IPS-18c (cell line): ENCODE data around the gene LENG9.

Experiments
- H3K4me3 ChIP-seq: 2 replicates; pipeline ENCODE4 v1.7.0; 2013; ENCODE audit warnings: low read depth, mild to moderate bottlenecking, low read length, moderate library complexity; ENCODE audit not compliant: insufficient read depth
- H3K9me3 ChIP-seq: one replicate; pipeline ENCODE4 v1.6.1; 2013; ENCODE audit warnings: mild to moderate bottlenecking, low read length, moderate library complexity; ENCODE audit not compliant: control insufficient read depth, insufficient read depth

LENG9 gene

DNA sequence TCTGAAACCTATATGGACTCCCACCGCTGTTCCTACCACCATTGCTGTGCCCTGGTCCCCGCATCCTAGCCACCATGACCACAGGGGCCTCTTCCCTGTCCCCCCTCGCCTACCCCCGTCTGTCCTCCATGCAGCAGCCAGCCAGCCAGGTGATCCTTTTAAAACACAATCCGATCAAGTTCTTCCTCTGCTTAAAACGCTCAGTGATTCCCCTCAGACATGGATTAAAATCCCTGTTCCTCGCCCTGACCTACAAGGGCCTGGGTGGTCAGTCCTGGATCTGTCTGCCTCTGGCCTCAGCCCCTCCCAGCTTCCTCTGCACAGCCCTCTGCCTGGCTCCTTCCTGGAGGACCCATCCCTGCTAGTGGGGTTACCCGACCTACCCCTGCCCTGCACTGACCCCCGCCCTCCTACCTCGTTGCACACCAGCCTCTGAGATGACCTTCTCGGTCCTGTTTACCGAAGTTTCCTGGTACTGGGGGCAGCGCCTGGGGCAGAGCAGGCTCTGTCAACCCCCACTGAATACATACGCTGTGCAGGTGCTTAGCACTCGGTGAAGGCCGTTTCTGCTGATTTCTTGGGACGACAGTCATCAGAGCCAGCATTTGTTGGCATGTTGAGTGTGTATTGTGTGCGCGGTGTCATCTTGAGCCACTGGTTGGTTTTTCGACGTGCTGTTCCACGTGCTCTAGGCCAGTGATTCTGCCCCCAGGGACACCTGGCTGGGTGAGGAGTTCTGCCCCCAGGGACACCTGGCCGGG lies 29.3 kb downstream of the LENG9 start:
- H3K4me3 ChIP-seq, result no peak overlapping the region
- H3K9me3 ChIP-seq, result peaks cover 2% of the 10 kb centered on the region

DNA sequence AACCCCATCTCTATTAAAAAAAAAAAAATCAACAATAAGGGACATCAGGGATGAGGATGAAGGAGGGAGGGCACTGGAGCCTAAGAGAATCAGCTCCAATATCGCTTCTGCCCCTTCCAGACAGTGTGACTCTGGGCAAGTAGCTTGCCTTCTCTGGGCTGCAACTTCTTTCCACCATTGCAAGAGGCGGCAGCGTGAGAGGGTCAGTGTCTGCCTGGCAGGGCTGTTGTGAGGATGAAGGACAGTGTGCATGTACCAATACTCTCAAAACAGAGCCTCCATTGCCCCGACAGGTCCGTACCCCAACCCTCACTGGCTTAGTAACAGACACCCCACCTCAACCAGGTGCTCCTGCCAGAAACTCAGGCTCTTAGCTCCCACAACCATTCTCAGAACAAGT lies 29.9 kb downstream of the LENG9 start:
- Histone ChIP-seq H3K9me3 (no peaks in the 10 kb centered on the region), H3K4me3 (no peak overlapping the region)

DNA sequence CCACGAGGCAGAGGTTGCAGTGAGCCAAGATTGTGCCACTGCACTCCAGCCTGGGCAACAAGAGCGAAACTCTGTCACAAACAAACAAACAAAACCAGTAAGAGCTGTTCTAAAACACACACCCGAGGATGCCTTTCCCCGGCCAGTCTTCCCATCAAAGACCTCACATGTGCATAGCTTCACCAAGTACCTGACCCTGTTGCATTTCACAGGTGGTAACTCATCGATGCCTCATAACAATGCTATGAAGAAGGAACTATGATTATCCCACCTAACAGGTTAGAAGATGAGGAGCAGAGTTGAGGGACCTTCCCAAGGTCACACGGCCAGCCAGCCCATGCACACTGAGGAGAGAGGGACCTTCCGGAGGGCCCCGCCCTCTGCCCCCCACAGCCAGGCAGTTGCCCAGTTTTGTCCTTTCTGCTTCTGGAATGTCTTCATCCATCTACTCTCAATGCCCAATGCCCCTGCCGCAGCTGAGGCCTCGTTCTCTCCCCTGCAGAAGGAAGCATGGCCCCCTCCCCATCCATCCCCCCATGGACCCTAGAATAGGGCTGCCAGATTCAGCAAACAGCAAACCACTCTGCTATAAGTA lies 31.3 kb downstream of the LENG9 start:
- Histone ChIP-seq H3K9me3 (no peaks in the 10 kb centered on the region), H3K4me3 (no peak overlapping the region)

DNA sequence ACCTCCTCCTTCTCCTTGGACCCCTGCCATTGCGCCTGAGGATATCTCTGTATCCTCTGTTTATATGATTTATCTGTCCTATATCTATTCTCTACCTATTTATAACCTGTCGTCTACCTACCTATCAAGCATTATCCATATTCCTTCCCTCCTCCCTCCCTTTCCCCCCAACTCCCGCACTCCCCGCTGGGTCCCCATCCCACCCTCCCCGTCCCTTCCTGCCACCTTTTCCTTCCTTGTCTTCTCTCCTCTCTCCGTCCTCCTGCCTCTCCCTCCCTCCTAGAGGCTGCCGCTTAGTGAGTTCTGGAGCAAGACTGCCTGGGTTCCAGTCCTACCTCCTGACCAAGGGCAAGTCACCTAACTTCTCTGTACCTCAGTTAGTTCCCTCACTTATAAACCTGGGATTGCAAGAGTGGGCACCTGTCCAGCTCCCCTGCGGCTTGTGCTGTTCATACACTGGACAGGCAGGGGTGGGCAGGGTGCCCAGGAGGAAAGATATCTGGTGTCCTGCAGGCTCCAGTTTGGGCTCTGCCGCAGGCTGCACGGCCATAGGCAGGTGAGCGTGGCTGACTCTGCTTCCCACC lies 32.2 kb downstream of the LENG9 start:
- no peak overlapping the region; the same call in 1 of the 2 replicates for H3K4me3 ChIP-seq
- H3K9me3 ChIP-seq, result no peaks in the 10 kb centered on the region

DNA sequence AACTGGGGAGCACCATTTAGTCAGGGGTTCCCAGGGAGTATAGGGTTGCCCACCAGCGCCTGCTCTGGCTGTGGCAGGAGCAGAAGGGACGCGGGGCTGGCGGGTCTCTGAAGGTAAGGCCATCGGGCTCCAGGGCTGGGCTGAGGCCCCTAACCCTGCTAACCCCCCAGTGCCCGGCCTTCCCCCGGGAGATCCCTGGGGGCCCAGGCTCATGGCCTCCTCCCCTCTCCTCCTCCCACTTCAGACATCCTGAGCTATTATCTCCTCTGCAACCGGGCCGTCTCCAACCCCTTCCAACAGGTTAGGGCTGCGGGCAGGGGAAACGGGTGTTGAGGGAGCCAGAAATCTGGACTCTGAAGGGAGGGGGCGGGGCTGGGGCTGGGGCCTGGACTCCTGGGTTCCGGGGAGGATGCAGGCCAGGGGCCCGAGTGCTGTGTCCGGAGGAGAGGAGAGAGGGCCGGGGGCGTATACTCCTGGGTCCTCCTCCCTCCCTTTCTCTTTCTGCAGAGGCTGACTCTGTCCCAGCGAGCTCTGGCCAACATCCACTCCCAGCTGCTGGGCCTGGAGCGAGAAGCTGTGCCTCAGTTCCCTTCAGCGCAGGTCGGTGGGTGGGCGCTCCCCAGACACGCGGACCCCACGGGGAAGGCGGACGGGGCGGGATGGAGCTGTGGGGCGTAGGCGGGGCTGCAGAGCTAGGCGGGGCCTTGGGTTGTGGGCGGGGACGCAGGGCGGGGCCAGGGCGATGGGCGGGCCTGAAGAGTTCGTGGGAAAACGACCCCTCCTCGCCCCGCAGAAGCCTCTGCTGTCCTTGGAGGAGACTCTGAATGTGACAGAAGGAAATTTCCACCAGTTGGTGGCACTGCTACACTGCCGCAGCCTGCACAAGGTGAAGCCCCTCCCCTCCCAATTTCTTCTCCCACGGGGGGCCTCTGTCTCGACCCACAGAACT lies 33.0 kb downstream of the LENG9 start:
- no peaks in the 10 kb centered on the region for H3K9me3 ChIP-seq
- peak overlapping the region; percentile 50; the same call in 1 of the 2 replicates for H3K4me3 ChIP-seq

DNA sequence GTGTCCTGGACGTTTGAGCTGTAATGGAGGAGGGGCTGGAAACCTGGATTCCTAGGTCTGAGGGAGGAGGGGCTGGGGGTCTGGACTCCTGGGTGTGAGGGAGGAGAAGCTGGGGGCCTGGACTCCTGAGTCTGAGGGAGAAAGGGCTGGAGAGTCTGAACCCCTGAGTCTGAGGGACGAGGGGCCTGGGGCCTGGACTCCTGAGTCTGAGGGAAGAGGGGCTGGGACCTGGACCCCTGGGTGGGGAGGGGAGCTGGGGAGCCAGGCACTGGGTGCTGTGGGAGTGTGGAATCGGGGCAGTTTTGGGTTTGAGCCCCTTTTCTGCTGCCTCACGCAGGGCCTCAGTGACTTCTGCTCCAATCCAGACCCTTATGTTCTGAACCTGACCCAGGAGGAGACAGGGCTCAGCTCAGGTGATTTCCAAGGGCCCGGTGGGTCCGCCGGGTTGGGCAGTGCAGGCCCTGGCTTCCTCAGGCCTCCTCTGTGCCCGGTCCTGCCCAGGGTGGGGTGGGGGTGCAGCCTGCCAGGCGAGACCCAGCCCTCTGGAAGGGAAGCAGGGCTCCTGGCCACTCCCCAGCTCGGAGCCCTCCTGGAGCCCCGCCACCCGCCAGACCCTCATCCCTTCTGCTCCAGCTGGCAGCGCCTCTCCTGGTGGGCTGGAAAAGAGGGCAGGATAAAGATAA lies 33.9 kb downstream of the LENG9 start:
- Histone ChIP-seq H3K4me3 (peak overlapping the region; percentile 50; the same call in 1 of the 2 replicates), H3K9me3 (no peaks in the 10 kb centered on the region)

DNA sequence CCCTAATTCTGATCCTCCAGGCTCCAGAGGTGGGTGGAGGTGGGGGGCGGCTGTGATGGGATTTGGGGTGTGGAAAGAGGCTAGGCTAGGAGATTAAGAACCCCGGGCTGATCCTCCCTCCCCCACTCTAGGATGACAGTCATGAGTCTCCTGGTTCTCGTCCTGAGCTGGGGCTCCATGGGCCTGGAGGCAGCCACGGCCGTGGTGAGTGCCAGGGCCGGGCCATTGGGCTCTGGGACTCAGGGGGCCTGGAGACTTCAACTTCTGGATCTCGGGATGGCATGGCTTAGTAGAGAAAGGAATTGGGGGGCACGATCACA lies 34.4 kb downstream of the LENG9 start:
- Histone ChIP-seq H3K9me3 (no peaks in the 10 kb centered on the region), H3K4me3 (no peak overlapping the region)

DNA sequence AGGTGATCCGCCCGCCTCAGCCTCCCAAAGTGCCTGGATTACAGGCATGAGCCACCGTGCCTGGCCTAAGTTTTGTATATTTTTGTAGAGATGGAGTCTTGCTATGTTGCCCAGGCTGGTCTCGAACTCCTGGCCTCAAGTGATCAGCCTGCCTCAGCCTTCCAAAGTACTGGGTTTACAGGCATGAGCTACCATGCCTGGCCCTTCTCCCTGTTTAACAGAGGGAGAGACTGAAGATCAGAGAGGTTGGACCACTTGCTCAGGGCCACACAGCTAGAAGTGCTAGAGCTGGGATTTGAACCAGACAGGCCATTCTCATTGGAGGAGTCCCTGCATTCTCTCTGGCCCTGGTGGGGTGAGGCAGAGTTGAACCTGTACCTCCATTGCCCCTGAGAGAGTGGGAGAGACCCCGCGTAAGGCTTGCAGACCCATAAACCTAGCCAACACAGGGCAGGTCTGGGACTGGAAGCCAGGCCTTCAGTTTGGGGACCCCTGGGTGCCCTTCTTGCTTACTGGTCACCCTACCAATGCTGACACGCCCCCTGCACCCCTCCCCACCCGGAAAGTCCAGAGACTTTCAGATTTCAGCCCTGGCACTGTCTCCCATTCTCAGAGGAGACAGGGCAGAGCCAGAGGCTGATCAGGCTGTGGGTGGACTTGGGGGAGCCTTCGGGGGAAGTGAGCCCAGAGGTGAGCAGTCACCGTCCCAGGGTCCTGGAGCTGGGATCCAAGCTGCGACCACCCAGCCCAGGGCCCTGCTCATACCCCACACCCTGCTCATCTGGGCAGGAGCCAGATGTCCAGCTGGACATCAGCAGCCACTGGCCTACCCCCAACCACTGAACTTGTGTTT lies 35.0 kb downstream of the LENG9 start:
- Histone ChIP-seq H3K9me3 (no peaks in the 10 kb centered on the region), H3K4me3 (no peak overlapping the region)

DNA sequence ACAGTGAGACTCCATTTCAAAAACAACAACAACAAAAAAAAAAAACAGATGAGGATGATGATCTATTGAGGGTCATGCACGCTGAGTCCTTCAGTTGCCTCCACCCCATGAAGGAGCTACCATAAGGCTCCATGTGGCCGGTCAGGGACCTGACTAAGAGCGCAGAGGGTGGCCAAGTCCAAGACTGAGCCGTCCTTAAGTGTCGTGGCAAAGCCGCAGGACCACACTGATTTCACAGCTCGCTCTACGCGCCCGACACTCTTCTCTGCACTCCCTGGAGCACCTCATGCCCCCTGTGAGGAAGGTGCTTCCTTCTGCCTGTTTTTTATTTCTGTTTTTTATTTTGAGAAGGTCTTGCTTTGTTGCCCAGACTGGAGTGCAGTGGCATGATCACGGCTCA lies 36.0 kb downstream of the LENG9 start:
- Histone ChIP-seq H3K4me3 (no peak overlapping the region), H3K9me3 (no peaks in the 10 kb centered on the region)

DNA sequence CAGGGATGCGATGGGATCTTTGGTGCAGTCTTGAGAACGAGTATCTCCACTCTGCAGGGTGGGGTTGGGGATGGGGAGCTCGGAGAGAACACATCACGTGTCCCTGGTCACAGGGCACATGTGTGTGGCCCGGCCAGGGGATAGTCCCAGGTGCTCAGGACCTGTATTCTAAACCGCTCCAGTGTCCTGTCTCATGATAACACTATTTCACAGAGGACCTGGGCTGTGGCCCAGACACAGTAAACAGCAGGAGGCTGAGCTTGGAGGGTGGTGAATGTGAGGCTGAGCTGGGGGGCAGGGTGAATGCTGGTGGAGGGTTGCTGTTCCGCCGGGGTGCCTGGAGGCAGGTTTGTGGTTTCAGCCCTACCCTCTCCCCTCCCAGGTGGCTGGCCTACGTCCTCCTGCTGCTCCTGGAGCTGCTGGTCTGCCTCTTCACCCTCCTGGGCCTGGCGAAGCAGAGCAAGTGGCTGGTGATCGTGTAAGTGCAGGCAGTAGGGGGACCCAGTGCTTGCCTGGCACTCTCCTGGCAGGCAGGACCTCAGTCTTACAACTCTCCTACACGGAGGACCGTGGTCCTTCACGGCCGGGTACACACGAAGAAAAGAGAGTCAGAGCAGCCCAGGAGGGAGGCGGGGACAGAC lies 37.2 kb downstream of the LENG9 start:
- Histone ChIP-seq H3K4me3 (no peak overlapping the region), H3K9me3 (no peaks in the 10 kb centered on the region)

DNA sequence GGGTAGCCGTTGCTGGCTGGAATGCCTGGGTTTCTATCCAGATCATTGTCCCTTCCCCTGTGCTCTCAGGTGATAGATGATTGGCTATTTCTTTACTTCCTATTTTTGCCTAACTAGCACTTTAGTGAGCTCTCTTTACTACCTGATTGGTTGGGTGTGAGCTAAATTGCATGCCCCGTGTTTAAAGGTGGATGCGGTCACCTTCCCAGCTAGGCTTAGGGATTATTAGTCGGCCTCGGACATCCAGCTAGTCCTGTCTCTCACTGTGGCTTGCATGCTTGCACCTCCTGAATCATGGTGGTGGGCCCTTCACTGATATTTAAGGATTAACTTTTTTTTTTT lies 38.2 kb downstream of the LENG9 start:
- H3K4me3 ChIP-seq, result no peak overlapping the region
- no peaks in the 10 kb centered on the region for H3K9me3 ChIP-seq

DNA sequence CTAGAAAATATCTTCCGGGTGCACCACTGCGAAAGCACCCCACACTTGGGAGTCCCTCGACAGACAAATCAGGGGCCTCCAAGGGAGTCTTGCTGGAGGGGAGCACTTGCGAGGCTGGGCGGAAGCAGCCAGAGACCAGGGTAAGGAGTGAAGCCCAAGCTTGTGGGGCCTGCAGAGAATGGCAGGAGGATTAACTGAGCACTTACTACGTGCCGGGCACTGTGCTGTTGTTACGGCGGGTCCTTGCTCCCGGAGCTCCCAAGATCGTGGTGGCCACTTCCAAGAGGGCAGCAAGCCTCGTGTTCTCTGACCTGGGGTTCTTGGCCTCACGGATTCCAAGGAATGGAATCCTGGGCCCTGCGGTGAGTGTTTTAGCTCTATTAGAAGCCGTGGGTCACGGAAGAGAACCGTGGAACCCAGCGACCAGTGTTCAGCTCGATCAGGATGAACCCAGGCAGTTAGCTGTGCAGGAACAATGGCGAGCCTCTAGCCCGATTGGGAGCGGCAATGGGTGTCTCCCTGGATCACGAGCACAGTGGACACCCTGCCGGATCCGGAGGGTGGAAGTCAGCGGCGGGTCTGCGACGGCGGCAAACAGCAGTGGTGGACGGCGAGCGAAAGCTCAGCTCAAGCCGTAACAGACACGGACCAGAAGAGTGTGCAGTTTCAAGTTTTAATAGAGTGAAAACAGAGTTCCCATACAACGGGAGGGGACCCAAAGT lies 38.8 kb downstream of the LENG9 start:
- Histone ChIP-seq H3K4me3 (no peak overlapping the region), H3K9me3 (no peaks in the 10 kb centered on the region)

DNA sequence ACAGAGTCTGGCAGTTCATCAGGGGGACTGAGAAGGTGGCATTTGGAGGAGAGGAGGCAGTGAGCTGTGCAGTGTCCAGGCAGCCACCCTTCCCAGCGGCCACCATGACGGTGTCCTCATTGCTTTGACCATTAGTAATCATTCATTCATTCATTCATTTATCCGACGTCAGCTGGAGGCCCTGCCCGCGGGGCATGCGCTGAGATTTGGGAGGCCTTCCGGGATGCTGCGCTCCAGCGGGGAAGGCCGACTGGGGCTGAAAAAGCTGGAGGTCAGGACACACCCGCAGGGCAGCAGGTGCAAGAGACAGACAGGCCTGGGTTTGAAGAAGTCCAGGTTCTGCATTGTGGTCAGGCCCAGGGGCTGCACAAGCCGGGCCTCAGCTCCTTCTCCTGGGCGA lies 39.4 kb downstream of the LENG9 start:
- H3K9me3 ChIP-seq, result no peaks in the 10 kb centered on the region

DNA sequence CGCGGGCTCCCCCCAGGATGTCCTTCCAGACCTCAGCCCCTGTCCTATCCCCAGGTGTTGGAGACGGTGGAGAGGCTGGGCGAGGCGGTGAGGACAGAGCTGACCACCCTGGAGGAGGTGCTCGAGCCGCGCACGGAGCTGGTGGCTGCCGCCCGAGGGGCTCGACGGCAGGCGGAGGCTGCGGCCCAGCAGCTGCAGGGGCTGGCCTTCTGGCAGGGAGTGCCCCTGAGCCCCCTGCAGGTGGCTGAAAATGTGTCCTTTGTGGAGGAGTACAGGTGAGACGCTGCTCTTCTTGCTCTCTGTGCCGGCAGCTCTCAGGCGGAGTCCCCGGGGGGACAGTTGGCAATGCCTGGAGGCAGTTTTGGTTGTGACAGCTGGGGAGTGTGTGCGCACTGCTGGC lies 41.4 kb downstream of the LENG9 start:
- H3K4me3 ChIP-seq, result peak overlapping the region; percentile 15; the same call in 1 of the 2 replicates
- no peaks in the 10 kb centered on the region for H3K9me3 ChIP-seq

More for the DNA sequence above, 39.4 kb downstream of the LENG9 start:
- H3K4me3 ChIP-seq, result no peak overlapping the region

DNA sequence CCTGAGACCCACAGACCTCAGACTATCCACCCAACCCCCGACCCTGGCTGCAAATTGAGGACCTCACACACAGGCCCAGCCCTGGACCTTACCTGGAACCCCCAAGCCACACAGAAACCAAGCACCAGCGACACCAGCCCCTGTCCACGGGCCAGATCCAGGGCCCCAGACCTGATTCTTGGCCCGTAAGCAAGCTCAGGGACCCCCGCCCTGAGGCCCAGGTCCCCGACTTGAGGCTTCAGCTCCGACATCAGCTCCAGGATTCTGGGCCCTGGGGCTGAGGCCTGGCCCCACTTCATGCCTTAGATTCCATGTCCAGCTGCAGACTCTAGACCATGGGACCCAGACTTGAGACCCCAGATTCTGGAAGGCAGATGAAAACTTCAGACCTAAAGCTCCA lies 42.1 kb downstream of the LENG9 start:
- no peak overlapping the region; the same call in 1 of the 2 replicates for H3K4me3 ChIP-seq
- H3K9me3 ChIP-seq, result no peaks in the 10 kb centered on the region
